Right lobe of liver (tissue), 4 donors: ENCODE data around the gene RHBDL1.

Experiments used
- CTCF ChIP-seq, 4 donors: fragments of 200-600 bp in 3 of 4; fragments of 450-650 bp in 1 of 4; IDR thresholded peaks; one replicate each; pipeline versions ENCODE4 v1.5.1 to v1.8.0; 2016 to 2022; ENCODE audit warnings: antibody characterized with exemption in 4 of 4, mild to moderate bottlenecking in 2 of 4
- POLR2A ChIP-seq: fragments of 450-650 bp; IDR thresholded peaks from one replicate; pipeline ENCODE4 v1.6.1; 2017; ENCODE audit warnings: antibody characterized with exemption, mild to moderate bottlenecking
- donor health status: DM: no; HTN: no; CAD: no.
- donor health status: DM: no; HTN: no; CAD: no.
- donor health status: DM: no; HTN: yes; CAD: no.

- TF ChIP-seq CTCF (IDR thresholded peaks at IDR 0.05), result no peak
- TF ChIP-seq POLR2A, result peak; percentile 6
Measured at GRCh38 chr16:642189-643049, 33.1 kb upstream of the RHBDL1 start.
